Glomerular endothelial cell (primary cell): ENCODE data around the gene TFEB. TPM values are rescaled to one million over a fixed set of nuclear protein-coding genes. Genes with fewer than 3 reads are reported as not detected.
"Not testable (repeated sequence)": the region's sequence is repeated elsewhere in the genome, so short reads cannot be mapped to it uniquely, and the experiment has no call there.

ENCODE experiments used
- DNase-seq: peaks from one replicate; pipeline ENCODE4 v3.0.0-alpha.2; 2011; ENCODE audit warnings: low read depth, low spot score; ENCODE audit errors: extremely low read depth
- total RNA-seq: library from RNA; depleted of rRNA; stranded (reverse); fragments of >200 nt; gene quantifications from 2 replicates; pipeline ENCODE4 v1.2.3, GENCODE V29; 2015

The TFEB gene
- total RNA-seq, 1 donor from 2014 or later = 4.4 TPM

- DNase-seq = not testable (repeated sequence)
Measured at GRCh38 chr6:41766043-41766664, 30.7 kb upstream of the TFEB start.

- DNase-seq = peak; percentile 85
Measured at GRCh38 chr6:41763470-41763869, 28.1 kb upstream of the TFEB start.

GRCh38 chr6:41759905-41760579, 24.6 kb upstream of the TFEB start:
- DNase-seq = no peak

GRCh38 chr6:41759106-41759904, 23.9 kb upstream of the TFEB start:
- no peak for DNase-seq

- DNase-seq = no peak
Measured at GRCh38 chr6:41758641-41759035, 23.2 kb upstream of the TFEB start.

GRCh38 chr6:41757931-41758640, 22.7 kb upstream of the TFEB start:
- no peak for DNase-seq

- no peak for DNase-seq
Measured at GRCh38 chr6:41757271-41757670, 21.9 kb upstream of the TFEB start.

- no peak for DNase-seq
Measured at GRCh38 chr6:41756354-41756753, 20.9 kb upstream of the TFEB start.

- no peak for DNase-seq
Measured at GRCh38 chr6:41755895-41756294, 20.5 kb upstream of the TFEB start.

- DNase-seq = no peak
Measured at GRCh38 chr6:41750374-41750773, 15.0 kb upstream of the TFEB start.

GRCh38 chr6:41748542-41748941, 13.1 kb upstream of the TFEB start:
- DNase-seq = no peak

- DNase-seq = no peak
Measured at GRCh38 chr6:41748102-41748477, 12.7 kb upstream of the TFEB start.

GRCh38 chr6:41747256-41748101, 12.1 kb upstream of the TFEB start, which contains the start of gene PGC:
Gene PGC, minus strand, starts transcription at chr6:41747397. Its CDS starts 63 bp downstream, at chr6:41747334.
- no peak for DNase-seq

- DNase-seq = no peak
Measured at GRCh38 chr6:41746107-41746506, 10.7 kb upstream of the TFEB start.

GRCh38 chr6:41744236-41744787, 8.9 kb upstream of the TFEB start:
- no peak for DNase-seq

GRCh38 chr6:41743406-41744235, 8.2 kb upstream of the TFEB start:
- DNase-seq = no peak

- DNase-seq = no peak
Measured at GRCh38 chr6:41741625-41742490, 6.5 kb upstream of the TFEB start.
